NCI-H748 (cell line): ENCODE measurements around the gene SLC6A12.

Source experiments
- DNase-seq: peaks from one replicate; lab custom pipeline; 2025; ENCODE audit not compliant: unreplicated experiment; lab: John Stamatoyannopoulos, UW

SLC6A12 gene

GRCh38 chr12:179131-179884 is 34.6 kb downstream of the SLC6A12 start:
- no peak for DNase-seq

- DNase-seq, result no peak
Observed at GRCh38 chr12:178829-179109, 35.2 kb downstream of the SLC6A12 start.

DNA sequence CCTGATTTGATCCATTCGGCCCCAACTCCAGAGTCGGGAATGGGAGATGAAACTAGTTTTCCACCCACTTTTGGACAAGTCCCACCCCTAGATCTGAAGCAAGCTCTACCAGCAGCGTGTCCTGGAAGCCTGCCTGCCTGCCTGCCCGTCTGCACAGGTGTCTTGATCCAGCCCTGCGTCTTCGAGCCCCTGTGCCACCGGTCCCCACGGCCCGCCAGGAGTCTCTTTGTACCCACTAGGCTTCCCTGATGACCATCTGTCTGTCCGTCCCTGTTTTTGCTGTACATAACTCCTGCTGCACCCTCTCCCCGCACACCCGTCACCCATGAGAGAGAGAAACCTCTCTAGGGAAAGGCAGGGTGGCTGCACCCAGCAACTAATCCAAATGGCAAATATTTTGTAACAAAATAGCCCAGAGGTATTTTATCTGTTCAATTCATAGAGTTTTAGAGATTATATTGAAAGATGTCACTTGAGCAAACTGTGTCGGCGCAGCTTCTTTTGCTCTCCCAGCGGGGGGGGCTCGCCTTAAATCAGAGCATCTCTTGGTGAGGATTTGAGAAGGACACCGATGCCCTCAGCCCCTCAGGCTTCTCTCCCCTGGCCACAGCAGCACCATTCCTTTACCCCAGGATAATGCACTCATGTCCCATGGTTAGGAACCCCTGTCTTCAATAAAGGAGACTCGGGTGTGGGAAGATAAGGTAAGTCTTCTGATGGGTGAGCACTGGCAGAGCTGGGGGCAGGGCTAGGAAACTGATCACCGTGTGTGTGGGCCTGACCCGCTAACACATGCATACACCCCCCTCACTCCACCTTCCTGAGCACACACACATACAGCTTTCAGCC is 35.8 kb downstream of the SLC6A12 start:
- no peak for DNase-seq

GRCh38 chr12:177336-177979 is 36.5 kb downstream of the SLC6A12 start:
- no peak for DNase-seq

GRCh38 chr12:176321-177181 is 37.4 kb downstream of the SLC6A12 start:
- DNase-seq, result no peak

DNA sequence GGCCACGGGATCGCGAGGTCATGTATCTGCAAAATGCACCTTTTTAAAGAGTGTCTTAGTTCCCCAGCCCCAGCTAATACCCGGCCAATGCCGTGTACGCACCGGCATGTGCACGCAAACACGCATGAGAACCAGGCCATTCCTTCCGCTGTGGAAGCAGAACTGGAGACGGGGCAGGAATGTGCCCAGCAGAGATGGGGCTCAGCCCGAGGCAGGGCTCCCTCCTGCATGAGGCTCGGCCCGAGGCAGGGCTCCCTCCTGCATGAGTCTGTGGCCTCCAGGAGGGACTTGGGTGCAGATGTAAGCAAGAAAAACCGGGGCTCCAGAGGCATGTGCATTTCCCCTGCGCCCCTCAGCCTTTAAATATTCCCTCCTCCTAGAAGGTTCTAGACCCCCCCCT is 38.2 kb downstream of the SLC6A12 start:
- no peak for DNase-seq

GRCh38 chr12:175250-175649 is 38.7 kb downstream of the SLC6A12 start:
- DNase-seq, result no peak

- DNase-seq, result no peak
Observed at GRCh38 chr12:174596-174995, 39.4 kb downstream of the SLC6A12 start.

DNA sequence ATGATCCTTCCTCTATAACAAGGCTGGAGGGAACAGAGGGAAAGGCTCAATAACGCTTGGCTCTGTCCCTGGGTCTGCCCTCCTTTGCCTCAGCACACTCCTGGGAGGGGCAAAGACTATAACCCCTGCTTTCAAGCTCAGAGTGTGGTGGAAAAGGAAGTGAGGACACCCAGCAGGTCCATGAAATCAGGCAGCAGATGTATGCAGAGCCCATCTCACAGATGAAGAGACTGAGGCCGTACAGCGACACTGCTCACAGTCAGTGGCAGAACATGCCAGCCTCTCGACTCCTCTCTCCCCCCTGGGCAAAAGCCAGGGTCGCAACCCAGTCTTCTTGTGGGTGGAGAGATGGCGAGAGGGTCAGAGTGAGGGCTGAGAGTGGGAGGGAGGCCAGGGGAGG is 39.8 kb downstream of the SLC6A12 start:
- no peak for DNase-seq

- DNase-seq, result no peak
Observed at GRCh38 chr12:172732-173161, 41.2 kb downstream of the SLC6A12 start.

GRCh38 chr12:171743-172676 is 41.9 kb downstream of the SLC6A12 start:
- peak; percentile 6 for DNase-seq

GRCh38 chr12:171276-171675 is 42.7 kb downstream of the SLC6A12 start:
- no peak for DNase-seq

DNA sequence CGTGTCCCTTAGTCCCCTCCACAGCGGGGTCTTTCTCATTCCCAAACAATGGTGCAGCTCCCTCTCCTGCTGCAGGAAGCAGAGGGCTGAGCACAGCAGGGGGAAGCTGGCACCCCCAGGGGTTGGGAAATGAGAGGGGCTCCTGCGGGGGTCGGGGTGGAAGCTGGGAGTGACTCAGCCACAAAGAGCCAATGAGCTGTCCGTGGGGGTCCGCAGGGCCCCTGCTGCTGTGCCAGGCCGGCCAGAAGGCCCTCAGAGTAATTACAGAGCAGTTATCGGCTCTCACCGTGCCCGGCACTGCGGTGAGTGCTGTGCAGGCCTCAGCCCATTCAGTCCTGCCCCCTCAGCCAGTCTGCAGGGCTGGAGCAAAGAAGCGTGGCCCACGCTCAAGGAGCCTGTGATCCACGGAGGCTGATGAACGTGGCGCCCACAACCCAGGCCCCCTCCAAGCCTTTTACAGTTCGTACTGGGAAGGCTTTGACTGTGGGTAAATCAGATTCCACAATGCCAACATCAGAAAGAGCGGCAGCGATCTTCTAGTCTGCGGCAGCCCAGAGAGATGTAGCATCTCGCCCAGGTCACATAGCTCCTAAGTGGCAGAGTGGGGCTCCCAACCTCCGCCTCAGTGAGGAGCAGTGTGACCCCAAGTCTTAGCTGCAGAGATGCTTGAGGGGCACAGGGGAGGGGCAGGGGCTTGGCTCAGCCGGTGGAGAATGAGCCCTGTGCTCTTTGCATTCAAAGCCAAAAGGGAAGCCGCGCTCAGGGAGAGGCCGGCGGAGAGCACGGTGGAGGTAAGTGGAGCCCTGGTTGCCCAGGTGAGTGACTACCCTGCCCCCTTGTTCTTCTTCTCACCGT is 43.4 kb downstream of the SLC6A12 start:
- DNase-seq, result no peak

GRCh38 chr12:169528-170370 is 44.2 kb downstream of the SLC6A12 start:
- no peak for DNase-seq

- no peak for DNase-seq
Observed at GRCh38 chr12:168763-169525, 45.0 kb downstream of the SLC6A12 start.

- no peak for DNase-seq
Observed at GRCh38 chr12:167959-168600, 45.9 kb downstream of the SLC6A12 start.
